Measurements from ENCODE around the gene ANP32E.

ANP32E gene

DNA sequence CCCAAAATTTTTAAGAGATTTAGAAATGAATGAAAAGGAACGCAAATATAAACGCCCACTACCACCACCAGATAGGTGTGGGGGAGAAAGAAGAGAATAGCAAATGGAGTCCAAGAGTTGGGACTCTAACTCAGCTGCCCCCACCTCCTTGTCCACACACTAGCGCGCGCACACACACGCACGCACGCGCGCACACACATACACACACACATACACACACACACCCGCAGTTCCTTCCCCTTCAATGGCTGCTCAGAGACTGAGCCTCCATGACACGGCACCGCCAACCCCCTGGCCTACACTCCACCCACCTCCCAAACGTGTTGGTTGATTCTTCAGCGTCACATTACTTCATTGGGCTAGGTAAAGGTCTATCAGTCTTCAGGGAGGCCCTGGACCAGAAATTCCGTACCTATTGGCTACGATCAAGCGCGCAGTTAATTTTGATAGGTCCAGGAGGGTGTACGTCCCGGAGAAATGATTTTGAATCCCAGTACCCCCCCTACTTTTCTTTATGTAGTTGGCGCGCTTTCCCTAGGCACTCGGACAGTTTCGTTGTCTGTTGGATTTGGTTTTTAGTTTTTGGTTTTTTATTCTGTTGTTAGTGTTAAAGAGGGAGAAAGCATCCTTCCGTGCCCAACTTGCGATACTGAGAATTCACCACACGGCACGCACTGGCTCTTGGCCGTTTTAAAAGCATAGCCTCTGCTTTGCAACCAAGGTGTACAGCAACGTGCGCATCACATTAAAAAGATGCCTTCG lies at the start of gene ANP32E:
Gene ANP32E (minus strand): TSS at position 261 of the 762 bp plus-strand sequence. CDS start 326 bp downstream, outside the sequence.
- DNase-seq = peak; percentile 99

DNA sequence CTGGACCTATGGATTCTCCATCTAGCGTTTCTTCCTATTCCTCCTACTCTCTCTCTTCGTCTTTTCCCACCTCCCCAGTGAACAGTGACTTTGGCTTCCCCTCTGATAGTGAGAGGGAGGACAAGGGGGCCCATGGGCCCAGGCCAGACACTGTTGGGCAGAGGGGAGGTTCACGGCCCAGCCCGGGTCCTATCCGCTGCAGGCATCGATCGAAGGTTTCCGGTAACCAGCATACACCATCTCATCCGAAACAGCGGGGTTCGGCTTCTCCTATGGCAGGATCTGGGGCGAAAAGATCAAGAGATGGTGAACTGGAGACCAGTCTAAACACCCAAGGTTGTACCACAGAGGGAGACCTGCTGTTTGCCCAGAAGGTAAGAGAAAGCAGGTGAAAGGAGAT lies 47.3 kb upstream of the ANP32E start:
- DNase-seq = no peak

DNA sequence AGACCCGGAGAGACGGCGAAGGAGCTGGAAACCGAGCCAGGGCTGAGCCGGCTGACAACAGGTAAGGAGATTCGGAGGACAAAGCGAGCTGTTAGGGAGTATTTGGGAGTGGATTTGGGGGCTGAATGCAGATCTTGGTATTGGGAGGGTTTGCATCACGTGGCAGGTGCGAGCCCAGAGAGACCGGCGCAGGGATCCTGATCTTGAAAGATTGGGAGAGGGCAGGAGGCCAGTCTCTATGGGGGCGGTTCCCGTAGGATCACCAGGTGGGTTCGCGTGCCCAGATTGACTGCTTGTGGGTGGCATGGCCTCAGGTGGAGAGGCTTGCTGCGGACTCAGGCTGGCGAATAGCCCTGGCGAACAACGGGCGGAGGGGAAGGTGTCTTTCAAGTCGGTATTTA lies 46.6 kb upstream of the ANP32E start:
- DNase-seq = no peak

DNA sequence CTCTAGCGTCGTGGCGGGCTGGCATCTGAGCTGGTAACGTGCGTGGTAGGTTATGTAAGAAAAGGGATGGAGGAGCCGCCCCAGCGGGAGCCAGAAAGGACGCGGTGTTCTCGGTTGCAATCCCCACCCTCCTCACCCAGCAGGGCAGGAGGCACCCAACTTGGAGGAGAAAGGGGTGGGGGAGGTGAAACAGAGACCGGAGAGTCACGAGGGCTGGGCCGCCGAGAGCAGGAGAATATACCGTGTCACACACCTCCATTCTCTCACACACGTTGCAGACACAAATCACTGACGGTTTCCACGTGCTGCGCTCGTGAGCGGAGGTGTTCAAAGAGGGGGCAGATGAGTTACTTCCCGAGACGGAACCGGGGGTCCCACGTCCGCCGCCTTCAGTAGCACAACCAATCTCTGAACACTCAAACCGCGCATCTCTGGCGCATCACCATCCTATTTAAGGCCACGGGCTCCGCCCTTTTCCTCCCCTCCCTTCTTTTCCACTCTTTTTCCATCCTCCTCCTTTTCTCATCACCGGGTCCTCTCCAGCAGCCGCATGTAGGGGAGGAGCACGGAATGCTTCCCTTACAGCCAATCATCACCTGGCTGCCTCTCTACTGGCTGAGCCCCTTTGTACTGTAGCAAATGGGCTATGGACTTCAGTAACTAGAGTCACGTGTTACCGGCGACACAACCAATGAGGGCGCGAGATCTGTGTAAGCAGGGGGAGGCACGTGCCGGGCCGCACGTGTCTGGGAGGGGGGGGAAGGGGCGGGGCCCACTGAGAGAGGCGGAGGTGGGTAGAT lies 46.0 kb upstream of the ANP32E start, which contains the start of gene CIART:
Gene CIART (plus strand): TSS at position 797 of the 800 bp plus-strand sequence. CDS start 714 bp downstream, outside the sequence.
- DNase-seq = peak; percentile 96

DNA sequence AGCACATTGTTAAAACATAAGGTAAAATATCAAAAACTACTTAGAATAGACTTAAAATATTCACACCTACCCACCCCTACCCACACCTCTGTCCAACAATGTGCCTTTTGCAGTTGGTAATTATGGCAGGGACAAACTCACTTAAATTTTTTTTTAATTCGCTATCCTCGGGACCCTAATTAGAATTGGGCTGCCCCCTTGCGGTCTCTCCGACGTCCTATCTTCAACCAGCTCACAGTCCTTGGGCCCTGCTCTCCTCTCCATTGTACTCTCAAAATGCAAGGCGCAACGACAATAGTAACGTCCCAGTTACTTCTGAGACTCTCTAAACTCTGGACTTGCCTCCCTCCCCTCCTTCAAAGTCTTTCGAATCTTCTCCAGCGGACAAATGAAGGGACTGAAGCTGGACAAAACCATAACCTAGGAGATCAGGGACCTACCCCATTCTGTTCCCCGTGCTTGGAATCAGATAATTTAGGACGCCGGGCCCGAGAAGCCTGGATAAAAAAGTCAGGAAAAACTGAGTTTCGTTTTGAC lies 45.4 kb upstream of the ANP32E start:
- DNase-seq = peak; percentile 64

DNA sequence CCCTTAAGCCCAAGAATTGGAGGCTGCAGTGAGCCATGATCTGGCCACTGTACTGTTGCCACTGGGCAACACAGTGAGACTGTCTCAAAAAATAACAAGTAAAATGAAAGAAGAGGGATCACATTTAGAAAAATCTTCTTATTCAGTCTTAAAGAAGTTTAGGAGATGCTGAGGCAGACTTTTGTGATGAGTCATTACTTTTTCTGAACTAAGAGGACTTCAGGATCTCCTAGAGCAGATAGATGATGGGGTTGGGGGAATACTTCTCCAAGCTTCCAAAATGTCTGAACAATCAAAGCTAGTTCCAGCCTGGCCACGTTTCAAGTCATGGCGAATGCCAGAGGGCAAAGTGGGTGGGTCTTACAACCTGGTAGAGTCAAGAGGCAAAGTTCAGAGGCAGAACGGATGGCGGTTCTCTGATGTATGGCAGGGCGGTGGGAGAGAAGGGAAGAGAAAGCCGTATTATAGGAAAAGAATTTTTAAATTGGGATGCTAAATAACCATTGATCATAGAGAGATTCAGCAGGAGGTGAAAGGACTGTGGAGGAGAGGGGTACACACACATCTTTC lies 44.3 kb upstream of the ANP32E start:
- DNase-seq = no peak

DNA sequence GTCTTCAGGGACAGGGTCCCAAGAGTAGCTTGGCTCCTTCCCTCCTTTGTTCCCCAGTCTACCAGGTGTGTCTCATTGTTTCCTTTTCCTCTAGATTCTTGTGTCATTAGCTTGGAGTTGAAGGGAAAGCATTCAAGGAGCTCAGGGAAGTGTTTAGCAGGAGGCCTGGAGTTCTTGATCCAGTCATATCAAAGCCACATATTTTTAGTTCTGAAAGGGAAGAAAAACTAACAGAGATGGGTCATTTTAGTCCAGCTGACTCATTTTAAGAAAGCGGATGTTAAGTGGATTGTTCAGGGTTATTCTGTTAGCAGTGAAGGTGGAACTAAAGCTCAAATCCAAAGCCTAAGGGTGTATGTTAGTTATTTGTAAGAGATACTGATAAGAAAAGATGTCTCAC lies 37.4 kb upstream of the ANP32E start:
- no peak for DNase-seq

DNA sequence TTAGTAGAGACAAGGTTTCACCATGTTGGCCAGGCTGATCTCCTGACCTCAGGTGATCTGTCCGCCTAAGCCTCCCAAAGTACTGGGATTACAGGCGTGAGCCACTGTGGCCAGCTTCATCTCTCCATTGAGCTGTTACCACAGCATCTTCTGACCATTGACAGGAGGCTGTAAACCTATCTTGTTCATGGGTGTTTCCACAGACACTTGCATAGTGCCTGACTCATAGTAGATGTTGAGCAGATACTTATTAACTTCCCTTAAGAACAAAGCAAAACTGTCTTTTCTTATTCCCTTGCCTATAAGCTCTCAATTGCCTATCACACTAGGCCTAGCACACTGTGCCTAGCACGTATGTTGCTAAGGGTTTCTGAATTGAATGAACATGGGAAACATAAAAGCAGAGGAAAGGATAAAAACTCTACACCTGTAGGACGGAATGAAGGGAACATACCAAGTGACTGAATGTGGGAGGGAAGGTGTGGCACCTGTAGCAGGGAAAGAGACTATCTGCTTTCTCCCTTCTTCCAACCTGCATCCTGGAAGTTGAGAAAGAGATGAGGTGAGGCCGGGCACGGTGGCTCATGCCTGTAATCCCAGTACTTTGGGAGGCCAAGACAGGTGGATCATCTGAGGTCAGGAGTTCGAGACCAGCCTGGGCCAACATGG lies 35.5 kb upstream of the ANP32E start:
- DNase-seq = no peak

DNA sequence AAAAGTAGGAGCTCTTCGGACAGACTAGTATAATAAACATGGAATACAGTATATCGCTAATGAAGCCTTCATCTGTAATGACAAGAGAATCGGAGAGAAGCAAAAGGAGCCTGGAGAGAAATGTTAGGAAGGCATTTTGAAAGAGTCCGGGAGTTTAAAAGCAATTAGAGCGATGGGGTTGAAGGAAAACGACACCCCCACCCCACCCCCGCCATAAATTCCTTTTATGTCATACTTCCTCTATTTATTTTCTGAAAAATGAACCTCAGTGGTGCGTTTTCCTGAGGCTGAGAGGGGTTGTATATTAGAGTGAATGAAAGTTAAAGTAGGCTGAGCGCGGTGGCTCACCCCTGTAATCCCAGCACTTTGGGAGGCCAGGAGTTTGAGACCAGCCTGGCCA lies 33.5 kb upstream of the ANP32E start:
- no peak for DNase-seq

DNA sequence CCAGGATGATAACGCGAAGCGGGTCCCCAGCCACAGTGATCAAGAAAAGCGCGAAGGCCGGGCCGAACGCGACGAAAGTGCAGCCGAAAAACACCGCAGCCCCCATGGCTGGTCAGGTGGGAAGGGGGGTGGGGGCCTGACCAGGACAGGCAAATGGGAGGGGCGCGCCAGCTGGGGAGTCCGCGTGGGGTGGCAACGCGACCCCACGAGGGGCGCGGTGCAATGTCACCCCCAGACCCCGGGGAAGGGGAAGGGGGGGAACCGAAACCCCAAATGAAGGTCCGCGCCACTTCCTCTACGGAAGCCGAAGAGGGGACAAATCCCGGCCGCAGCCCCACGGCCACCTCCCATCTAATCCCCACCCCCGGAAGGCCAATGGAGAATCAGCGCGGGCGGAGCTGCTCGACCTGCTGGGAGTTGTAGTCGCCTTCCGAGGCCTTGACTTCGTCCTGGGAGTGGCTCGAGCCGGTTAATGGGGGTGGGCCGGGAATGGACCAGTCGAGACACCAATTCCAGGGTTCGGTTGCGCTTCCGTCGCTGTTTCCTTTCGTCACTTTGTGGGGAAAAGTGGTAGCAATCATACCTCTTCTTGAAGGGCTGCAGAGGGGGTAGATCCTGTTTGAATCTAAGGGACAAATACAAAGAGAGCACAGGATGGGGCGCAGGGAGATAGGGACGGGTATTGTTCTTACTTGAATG lies 32.9 kb upstream of the ANP32E start, which contains the start of gene APH1A:
Gene APH1A (minus strand): TSS at position 312 of the 699 bp plus-strand sequence. CDS start 206 bp downstream, at position 106.
- DNase-seq = peak; percentile 93

DNA sequence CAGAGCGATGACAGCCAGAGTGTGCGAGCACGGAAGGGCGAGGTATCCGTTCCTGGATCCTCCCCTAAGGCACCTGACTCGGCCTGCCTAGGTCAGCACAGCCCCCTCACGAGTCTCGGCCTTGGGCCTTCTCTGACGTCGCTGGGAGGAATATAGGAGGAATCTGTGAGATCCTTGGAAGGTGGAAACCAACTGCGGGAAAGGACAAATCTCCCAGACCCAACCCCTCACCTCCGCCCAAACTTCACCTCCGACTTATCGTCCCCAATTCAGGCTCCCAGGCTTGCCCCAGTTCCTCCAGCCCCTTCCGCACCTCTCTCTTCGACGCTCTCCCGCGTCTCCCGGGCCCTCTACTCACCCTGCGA lies 32.4 kb upstream of the ANP32E start:
- no peak for DNase-seq

DNA sequence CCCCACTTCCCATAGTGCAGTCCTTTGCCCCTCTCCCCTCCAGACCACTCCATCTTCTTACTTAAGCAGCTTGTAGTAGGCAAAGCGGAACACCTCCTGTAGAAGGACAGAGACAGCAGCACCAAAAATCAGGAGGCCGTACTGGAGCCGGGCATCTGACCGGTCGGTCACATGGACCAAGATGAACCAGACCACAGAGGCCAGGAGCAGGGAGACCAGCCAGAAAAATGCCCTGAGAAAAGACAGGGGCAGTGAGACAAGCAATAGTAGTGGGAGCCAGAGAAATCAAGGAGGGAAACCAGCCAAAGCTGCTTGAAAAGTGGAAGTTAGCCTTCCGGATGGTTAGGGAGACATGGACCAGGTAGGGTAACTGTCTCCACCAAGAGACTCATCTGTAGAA lies 32.0 kb upstream of the ANP32E start:
- no peak for DNase-seq

DNA sequence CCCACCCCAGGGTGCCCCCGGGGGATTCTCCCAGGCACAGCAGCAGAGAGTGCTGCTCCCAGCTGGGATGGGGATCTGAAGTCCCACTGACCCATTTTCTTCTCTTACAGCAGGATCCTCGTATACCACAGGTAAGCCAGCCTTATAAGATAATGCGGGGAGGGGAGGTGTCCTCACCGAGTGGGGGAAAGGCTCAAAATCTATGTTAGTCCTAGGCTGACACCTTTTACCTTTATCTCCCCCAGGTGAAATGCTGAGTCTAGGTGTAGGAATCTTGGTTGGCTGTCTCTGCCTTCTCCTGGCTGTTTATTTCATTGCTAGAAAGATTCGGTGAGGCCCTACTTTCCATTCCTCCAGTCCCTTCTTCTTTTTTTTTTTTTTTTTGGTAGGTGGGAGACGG lies 27.6 kb upstream of the ANP32E start:
- DNase-seq = no peak

DNA sequence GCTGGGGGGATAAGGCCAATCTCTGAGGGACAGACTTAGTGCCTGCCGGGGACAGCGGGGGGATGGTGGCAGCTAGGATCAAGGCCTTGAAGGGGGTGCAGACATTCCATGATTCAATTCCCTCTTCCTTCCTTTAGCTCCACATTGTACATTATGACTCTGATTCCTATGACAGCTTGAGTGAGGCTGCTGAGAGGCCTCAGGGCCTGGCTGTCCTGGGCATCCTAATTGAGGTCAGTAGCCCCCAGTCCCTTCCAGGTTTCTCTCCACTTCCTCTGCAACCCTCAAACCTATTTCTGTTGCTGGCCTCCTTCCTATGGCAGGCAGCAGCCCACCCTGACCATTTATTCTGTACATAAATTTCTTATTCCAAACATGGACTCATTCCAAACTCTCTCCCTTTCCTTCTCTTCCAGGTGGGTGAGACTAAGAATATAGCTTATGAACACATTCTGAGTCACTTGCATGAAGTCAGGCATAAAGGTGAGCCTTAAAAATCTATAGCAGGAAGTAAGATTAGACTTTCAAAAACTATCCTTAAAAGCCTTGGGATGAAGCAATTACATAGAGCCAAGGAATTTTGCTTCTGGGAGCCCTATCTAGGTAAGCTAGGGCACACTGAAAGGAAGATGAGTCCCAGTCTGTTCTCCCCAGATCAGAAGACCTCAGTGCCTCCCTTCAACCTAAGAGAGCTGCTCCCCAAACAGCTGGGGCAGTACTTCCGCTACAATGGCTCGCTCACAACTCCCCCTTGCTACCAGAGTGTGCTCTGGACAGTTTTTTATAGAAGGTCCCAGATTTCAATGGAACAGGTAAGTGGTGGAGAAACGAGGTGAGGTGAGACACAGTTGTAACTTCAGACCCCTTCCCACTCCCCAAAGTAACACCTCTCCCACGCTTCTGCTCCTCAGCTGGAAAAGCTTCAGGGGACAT lies 26.7 kb upstream of the ANP32E start:
- DNase-seq = no peak

DNA sequence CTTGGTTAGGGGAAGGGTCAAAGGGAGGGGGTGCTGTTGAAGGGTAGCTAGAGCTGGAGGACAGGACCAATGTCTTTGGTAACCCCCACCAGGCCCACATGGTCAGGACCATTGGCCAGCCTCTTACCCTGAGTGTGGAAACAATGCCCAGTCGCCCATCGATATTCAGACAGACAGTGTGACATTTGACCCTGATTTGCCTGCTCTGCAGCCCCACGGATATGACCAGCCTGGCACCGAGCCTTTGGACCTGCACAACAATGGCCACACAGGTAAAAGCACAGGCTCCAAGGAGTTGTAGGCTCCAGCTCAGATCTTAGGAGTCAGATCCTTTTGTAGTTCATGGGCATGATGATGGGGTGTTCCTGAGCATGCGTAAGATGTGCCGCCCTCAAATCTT lies 25.5 kb upstream of the ANP32E start:
- DNase-seq = no peak

DNA sequence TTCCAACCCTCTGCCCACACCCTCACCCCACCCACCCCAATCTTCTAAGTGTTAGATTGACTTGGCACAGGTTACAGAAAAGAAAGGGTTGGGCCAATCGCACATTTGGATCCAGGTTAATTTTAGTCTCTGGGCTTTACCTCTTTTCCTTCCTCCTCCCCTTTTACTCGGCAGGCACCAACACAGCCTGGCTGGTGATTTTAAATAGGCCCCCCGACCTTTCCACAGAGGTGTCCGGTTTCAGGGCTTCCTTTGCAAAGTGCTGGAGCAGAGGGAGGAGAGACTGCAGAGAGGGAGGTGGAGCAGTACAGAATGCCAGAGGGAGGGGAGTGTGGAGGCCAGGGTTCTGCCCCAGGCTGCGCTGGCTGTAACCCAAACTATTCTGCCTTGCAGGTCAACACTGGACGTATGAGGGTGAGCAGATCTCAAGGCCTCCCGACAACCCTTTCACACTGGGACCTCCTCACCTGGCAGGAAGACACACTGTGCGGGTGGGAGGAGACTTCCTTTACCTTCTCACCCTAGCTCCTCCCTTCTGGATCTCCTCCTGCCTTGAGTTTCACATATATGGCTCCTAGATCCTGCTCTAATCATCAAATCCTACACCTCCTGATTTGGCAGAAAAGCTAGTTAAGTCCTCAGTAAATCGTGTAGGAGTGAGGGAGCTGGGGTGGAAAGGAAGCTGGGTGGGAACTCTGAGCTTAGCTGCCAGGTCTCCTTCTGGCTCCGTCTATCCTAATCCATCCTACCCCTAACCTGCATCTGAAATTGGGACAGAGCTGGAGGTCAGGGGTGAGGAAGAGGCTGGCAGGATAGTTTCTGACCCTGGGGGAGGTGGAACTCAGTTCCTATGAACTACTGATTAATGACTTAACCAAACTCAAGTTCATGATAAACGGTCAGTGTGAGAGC lies 24.1 kb upstream of the ANP32E start:
- DNase-seq = peak; percentile 89

DNA sequence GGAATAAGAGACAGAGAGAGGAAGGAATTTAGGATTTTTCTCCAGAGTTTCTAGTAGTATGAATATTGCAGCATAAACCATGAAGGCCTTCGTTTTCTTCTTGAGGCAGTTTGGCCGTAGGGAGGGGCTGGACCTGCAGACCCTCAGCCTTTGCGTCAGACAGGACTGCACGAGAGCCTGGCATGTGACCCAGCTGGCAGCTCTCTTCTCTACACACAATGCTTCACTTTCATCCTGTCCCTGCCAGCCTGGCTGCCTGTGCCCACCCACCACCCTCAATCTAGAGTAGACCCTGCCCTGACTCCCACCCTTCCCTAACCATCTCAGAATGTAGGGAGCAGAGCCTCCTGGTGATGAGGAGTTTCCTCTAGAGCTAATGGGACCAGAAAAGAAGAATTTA lies 23.3 kb upstream of the ANP32E start:
- DNase-seq = no peak

DNA sequence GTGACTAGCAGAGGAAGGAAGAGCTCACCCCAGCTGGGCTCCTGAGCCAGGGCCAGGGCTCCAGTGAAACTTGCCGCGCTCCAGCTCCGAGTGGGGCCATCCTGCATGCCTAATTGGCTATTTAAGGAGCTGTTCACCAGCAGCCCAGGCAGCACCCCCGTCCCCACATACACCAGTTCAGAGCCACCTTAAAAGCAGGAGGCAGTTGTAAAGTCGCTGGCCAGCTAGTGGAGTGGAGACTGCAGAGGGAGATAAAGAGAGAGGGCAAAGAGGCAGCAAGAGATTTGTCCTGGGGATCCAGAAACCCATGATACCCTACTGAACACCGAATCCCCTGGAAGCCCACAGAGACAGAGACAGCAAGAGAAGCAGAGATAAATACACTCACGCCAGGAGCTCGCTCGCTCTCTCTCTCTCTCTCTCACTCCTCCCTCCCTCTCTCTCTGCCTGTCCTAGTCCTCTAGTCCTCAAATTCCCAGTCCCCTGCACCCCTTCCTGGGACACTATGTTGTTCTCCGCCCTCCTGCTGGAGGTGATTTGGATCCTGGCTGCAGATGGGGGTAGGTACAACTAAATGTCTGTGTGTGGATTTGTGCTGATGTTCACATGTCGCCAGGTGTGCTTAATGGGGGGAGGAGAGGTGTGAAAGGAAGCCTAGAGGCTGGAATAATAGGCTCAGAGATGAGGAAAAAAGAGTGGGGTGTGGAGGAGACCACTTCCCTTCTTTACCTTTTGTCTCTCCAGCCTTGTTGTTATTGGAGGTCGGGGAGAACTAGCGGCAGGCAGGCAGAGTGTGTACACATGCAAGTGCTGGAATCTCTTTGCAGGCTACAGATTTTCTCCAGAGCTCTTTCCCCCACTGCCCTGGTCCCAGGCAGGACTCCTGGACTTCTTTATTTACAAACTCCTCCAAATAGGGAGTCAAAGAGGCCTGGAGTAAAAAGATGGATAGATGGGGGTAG lies 22.0 kb upstream of the ANP32E start, which contains the start of gene CA14:
Gene CA14 (plus strand): TSS at position 151 of the 962 bp plus-strand sequence. CDS start 355 bp downstream, at position 506.
- no peak for DNase-seq
